Lower lobe of right lung (tissue), 2 donors: ENCODE measurements around the gene RAB8B. TPM values are rescaled to one million over a fixed set of nuclear protein-coding genes. Genes with fewer than 3 reads are reported as not detected.

Experiments
- ATAC-seq, 2 donors: fragments of 200-7000 bp; cut with Tn5 transposase; one replicate each; pipeline ENCODE4 v1.9.1; 2020 to 2022; ENCODE audit warnings: mild to moderate bottlenecking in 2 of 2, moderate library complexity in 2 of 2
- DNase-seq: peaks from one replicate; pipeline ENCODE4 v3.0.0-alpha.2; 2020
- H3K27ac ChIP-seq: fragments of 200-600 bp; one replicate; pipeline ENCODE4 v1.8.0; 2022
- H3K27me3 ChIP-seq: fragments of 200-600 bp; one replicate; pipeline ENCODE4 v1.8.0; 2022; ENCODE audit warnings: low read depth
- H3K36me3 ChIP-seq: fragments of 200-600 bp; one replicate; pipeline ENCODE4 v1.8.0; 2022; ENCODE audit warnings: mild to moderate bottlenecking
- H3K4me1 ChIP-seq: fragments of 200-600 bp; one replicate; pipeline ENCODE4 v1.8.0; 2022
- H3K4me3 ChIP-seq: fragments of 200-600 bp; one replicate; pipeline ENCODE4 v1.8.0; 2022; ENCODE audit warnings: mild to moderate bottlenecking
- H3K9me3 ChIP-seq: fragments of 200-600 bp; one replicate; pipeline ENCODE4 v1.8.0; 2022
- CTCF ChIP-seq: fragments of 200-600 bp; IDR thresholded peaks from one replicate; pipeline ENCODE4 v1.8.0; 2022; ENCODE audit warnings: antibody characterized with exemption, mild to moderate bottlenecking
- intact Hi-C: fragments of 100-400 bp; cut with DNase I; formaldehyde crosslinking; loops from one replicate; pipeline ENCODE4 v1.11.0; 2022
- total RNA-seq: library from RNA; stranded (reverse); fragmentation: NEBNext Ultra II Directional; extraction: Animal tissue kit (Norgen Biotek cat#: 25700); gene quantifications from one replicate; pipeline ENCODE4 v1.2.1, GENCODE V29; 2021
- donor health status: DM: no; HTN: yes; CAD: no; lungs with severe emphysema.

Gene RAB8B
- total RNA-seq, 1 donor from 2014 or later: 72.7 TPM

GRCh38 chr15:63255489-63255990, 66.1 kb downstream of the RAB8B start:
- peaks cover 63% of the 10 kb centered on the region for H3K36me3 ChIP-seq
- ATAC-seq: no peak

GRCh38 chr15:63256433-63257274, 67.2 kb downstream of the RAB8B start:
- ATAC-seq (no peak), DNase-seq (no peak)
- Histone ChIP-seq H3K27me3 (no peaks in the 10 kb centered on the region), H3K27ac (no peak overlapping the region), H3K36me3 (peaks cover 64% of the 10 kb centered on the region), H3K9me3 (no peaks in the 10 kb centered on the region), H3K4me3 (no peak overlapping the region), H3K4me1 (peaks cover 7% of the 10 kb centered on the region)
- intact Hi-C loops: no loop called here
- TF ChIP-seq CTCF: no peak

More at GRCh38 chr15:63255489-63255990, 66.1 kb downstream of the RAB8B start:
- H3K4me3 ChIP-seq: no peak overlapping the region
- no peak for DNase-seq
- no peaks in the 10 kb centered on the region for H3K9me3 ChIP-seq
- intact Hi-C loops: no loop called here
- peaks cover 7% of the 10 kb centered on the region for H3K4me1 ChIP-seq
- no peaks in the 10 kb centered on the region for H3K27me3 ChIP-seq
- H3K27ac ChIP-seq: no peak overlapping the region
- TF ChIP-seq CTCF: no peak

GRCh38 chr15:63258658-63259057, 69.3 kb downstream of the RAB8B start:
- Histone ChIP-seq H3K27ac (no peak overlapping the region), H3K4me3 (no peak overlapping the region), H3K27me3 (no peaks in the 10 kb centered on the region), H3K36me3 (peaks cover 69% of the 10 kb centered on the region), H3K4me1 (peaks cover 7% of the 10 kb centered on the region), H3K9me3 (no peaks in the 10 kb centered on the region)
- no peak for ATAC-seq
- no peak for TF ChIP-seq CTCF
- intact Hi-C loops: no loop called here
- no peak for DNase-seq

GRCh38 chr15:63260791-63261190, 71.4 kb downstream of the RAB8B start:
- no peak overlapping the region for H3K27ac ChIP-seq
- H3K36me3 ChIP-seq: peaks cover 81% of the 10 kb centered on the region
- H3K9me3 ChIP-seq: no peaks in the 10 kb centered on the region
- H3K4me1 ChIP-seq: peaks cover 7% of the 10 kb centered on the region
- H3K27me3 ChIP-seq: no peaks in the 10 kb centered on the region
- TF ChIP-seq CTCF: no peak
- no peak for DNase-seq
- H3K4me3 ChIP-seq: no peak overlapping the region
- intact Hi-C loops: no loop called here
- no peak for ATAC-seq

GRCh38 chr15:63261311-63261710, 71.9 kb downstream of the RAB8B start:
- H3K4me3 ChIP-seq: no peak overlapping the region
- DNase-seq (no peak), ATAC-seq (no peak)
- H3K9me3 ChIP-seq: no peaks in the 10 kb centered on the region
- no peak overlapping the region for H3K27ac ChIP-seq
- H3K36me3 ChIP-seq: peaks cover 76% of the 10 kb centered on the region
- TF ChIP-seq CTCF: no peak
- H3K4me1 ChIP-seq: peaks cover 7% of the 10 kb centered on the region
- intact Hi-C loops: no loop called here
- no peaks in the 10 kb centered on the region for H3K27me3 ChIP-seq
